Stimulated activated CD4-positive, alpha-beta T cell treated with anti-CD3 and anti-CD28 coated beads, Interleukin-1b, Interleukin-23, amount 100 ng/mL, for 24 hours (primary cell): ENCODE data around the gene IP6K1.
"Not testable (repeated sequence)": the region's sequence is repeated elsewhere in the genome, so short reads cannot be mapped to it uniquely, and the experiment has no call there.

Experiments
- DNase-seq, 4 experiments: peaks; one replicate each; pipeline ENCODE4 v3.0.0-alpha.2; 2020; ENCODE audit warnings: low read depth in 4 of 4, low spot score in 1 of 4

The IP6K1 gene

GRCh38 chr3:49769286-49769915 lies 16.9 kb downstream of the IP6K1 start:
- DNase-seq = no peak

- DNase-seq = no peak
These were observed 22.4 kb downstream of the IP6K1 start for GRCh38 chr3:49763981-49764380.

DNA sequence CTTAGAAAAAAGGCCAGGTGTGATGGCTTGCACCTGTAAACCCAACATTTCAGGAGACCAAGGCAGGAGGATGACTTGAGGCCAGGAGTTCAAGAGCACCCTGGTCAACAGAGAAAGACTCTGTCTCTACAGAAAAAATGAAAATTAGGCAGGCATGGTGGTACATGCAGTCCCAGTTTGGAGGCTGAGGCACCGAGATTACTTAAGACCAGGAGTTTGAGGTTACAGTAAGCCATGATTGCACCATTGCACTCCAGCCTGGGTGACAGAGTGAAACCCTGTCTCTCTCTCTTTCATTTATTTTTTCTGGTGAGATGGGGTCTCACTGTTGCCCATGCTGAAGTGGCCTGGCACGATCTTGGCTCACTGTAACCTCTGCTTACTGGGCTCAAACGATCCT lies 24.7 kb downstream of the IP6K1 start:
- no peak for DNase-seq

- no peak for DNase-seq
These were observed 27.1 kb downstream of the IP6K1 start for GRCh38 chr3:49759226-49759625.

GRCh38 chr3:49757197-49757596 lies 29.1 kb downstream of the IP6K1 start:
- no peak for DNase-seq

GRCh38 chr3:49756036-49756435 lies 30.3 kb downstream of the IP6K1 start:
- DNase-seq = no peak

- DNase-seq = no peak
These were observed 31.8 kb downstream of the IP6K1 start for GRCh38 chr3:49754536-49754935.

DNA sequence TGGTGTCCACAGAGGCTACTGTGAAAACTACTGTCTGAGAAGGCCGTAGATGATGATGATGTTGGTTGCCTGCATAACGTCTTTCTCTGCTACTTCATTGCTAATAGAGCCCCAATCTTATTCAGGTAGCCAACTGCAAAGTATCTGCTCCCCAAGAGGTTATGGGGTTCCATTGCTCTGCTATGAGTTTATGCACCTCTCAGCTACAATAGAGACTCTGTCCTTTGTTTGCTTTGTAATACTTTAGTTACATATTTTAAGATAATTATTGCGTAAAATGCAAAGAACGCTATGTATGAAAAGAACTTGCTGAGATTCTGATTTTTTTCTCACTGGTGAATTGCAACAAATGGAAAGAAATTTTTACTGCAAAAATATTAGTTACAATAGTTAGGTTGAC lies 34.8 kb downstream of the IP6K1 start:
- DNase-seq = no peak

DNA sequence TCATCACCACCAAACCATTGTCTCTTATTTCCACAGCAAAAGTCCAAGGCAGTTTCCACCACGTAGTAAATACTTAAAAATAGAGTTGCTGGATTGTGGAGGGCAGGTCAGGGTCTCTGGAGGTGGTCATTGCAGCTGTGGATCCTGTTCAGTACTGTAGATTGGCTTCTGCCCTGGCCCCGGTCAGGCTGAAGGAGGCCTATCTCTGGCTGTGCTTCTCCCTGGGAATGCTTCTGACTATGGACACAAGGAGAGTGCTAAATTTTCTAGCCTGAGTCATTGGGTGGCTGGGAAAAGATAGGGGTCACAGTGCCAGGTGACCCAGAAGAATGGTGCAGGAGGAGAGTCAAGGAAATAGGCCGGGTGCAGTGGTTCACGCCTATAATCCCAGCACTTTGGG lies 36.3 kb downstream of the IP6K1 start:
- DNase-seq = no peak

- DNase-seq = not testable (repeated sequence)
These were observed 37.5 kb downstream of the IP6K1 start for GRCh38 chr3:49748874-49749273.

DNA sequence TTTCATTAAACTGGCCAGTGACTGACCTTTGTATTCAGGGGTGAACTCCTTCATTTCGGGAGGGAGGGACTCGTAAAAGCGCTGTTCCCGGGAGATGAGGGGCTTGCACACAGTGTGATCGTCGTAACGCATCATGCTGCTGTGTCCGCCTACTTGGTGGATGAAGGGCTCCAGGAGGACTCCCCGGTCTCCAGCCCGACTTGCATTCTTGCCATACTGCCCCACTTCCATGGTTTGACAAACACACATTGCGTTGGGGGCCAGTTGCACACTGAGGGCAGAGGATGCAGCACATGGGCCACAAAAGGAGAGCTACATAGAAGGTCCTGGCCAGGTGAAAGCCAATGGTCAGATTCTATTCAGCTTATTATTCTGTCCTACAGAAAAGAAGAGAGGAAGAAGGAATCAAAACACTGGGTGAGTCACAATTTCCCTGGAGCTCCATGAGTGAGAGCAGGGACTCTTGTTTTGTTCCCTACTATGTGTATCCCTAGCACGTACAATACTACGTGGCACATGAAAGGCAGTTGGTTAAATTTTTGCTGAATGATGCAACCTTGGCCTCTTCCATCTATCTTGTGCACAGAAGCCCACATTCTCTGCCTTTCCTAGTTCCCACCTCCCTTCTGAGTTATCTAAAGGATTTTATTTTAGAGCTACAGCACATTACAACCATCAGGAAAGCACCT lies 38.4 kb downstream of the IP6K1 start:
- no peak for DNase-seq

DNA sequence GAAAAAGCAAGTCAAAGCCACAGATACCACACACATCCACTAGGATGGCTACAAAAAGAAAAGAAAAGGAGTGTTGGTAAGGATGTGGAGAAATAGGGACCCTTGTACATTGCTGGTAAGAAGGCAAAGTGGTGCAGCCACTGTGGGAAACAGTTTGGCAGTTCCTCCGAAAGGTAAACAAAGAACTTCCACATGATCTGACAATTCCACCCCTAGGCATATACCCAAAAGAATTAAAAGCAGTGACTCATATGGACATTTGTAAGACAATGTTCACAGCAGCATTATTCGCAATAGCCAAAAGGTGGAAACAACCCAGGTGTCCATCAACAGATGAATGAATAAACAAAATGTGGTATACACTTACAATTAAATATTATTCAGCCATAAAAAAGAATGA lies 40.4 kb downstream of the IP6K1 start:
- no peak for DNase-seq

DNA sequence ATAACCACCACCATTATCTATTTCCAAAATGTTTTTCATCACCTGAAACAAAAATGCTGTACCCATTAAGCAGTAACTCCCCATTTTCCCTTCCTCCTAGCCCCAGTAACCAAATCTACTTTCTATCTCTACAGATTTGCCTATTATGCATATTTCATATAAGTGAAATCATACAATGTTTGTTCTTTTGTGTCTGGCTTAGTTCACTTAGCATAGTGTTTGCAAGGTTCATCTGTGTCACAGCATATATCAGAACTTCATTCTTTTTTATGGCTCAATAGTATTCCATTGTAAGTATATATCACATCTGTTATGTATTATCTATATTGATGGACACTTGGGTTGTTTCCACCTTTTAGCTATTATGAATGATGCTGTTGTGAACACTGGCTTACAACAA lies 45.9 kb downstream of the IP6K1 start:
- DNase-seq = no peak

GRCh38 chr3:49738067-49738713 lies 48.2 kb downstream of the IP6K1 start:
- no peak for DNase-seq

DNA sequence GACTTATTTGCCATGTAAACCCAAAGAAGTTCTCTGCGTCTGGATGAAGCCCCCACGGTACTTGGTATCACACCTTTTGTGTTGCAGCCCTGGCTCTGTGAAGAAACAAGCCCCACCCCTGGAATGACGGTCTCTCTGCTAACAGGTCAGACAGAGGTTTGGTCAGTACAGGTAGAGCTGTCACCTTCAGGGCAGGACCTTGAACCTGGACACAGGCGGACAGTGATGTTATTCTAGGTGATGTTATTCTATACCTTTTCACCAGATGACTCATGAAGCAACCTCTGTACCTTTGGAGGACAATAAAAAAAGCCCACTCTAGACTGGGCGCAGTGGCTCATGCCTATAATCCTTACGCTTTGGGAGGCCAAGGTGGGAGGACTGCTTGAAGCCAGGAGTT lies 51.6 kb downstream of the IP6K1 start:
- DNase-seq = no peak

GRCh38 chr3:49733551-49733950 lies 52.8 kb downstream of the IP6K1 start:
- DNase-seq = no peak

DNA sequence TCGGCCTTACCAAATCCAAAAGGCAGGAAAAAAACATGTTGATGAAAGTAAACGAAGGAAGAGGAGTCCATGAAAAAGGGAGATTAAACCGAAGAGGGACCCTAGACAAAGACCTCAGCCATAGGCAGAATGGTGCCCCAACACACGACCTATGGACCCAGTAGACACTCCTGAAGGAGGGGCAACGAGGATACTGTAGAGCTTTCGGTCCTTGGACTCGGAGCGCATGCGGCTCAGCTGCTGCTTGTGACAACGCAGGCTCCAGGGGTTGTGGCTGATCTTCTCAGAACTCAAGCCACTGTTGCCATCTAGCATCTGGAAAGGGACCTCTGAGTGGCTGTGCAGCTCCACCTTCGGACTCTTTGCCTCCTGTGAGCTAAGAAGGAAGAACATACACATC lies 53.7 kb downstream of the IP6K1 start:
- no peak for DNase-seq

DNA sequence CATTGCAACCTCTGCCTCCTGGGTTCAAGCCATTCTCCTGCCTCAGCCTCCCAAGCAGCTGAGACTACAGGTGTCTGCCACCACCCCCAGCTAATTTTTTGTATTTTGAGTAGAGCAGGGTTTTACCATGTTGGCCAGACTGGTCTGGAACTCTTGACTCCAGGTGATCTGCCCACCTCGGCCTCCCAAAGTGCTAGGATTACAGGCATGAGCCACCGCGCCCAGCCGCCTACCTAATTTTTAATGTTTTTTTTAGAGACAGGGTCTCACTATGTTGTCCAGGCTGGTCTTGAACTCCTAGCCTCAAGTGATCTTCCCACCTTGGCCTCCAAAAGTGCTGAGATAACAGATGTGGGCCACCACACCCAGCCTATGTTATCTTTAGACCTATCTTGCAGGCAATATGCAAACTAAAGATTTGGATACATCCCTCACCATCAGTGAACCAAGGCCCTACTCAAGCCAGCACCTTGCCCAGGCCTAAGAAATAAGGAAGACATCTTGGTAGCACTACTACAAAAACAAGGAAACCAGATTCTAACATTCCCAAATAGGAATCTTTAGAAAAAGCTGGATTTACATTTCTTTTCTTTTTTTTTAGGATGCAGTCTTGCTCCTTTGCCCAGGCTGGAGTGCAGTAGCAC lies 56.3 kb downstream of the IP6K1 start:
- DNase-seq = no peak

GRCh38 chr3:49727924-49728361 lies 58.4 kb downstream of the IP6K1 start:
- no peak for DNase-seq

DNA sequence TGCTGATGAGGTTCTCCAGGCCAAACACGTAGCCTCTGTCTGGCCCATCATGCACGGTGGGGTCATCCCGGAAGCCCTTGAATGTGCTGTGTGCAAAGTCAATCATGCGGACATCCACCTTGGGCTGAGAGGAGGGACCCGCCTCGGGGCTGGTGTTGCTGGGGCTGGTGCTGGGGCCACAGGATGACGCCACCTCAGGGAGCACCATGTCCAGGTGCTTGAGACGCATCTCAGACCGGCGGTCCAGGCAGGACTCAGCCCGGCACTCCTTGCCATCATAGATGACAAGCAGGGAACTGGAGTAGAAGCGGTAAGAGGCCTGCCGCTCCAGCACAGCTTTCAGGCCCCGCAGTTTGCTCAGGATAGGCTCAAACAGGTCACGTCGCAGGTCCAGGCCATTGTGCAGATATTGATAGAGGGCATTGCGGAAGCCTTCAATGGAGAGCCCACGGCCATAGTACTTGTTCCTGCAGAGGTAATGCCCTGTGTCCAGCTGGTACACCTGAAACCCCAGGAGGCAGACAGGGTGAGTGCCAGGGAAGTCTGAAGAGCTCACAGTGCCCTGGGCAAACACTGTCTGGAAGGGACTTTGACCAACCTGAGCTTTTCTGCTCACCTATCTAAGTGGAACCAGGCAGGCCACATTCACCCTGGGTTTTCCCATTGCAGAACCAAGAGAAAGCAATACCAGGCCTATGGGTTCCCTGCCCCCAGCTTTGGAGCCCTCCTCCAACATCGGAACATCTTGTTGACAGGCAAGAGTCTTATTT lies 59.0 kb downstream of the IP6K1 start:
- no peak for DNase-seq
